Raji (cell line): ENCODE measurements around the gene TPPP2.

Experiments
- POLR2A ChIP-seq: IDR thresholded peaks from 2 replicates; pipeline ENCODE4 v1.6.1; 2011; ENCODE audit warnings: low read depth, low read length, control low read depth; ENCODE audit not compliant: insufficient read depth

The TPPP2 gene

DNA sequence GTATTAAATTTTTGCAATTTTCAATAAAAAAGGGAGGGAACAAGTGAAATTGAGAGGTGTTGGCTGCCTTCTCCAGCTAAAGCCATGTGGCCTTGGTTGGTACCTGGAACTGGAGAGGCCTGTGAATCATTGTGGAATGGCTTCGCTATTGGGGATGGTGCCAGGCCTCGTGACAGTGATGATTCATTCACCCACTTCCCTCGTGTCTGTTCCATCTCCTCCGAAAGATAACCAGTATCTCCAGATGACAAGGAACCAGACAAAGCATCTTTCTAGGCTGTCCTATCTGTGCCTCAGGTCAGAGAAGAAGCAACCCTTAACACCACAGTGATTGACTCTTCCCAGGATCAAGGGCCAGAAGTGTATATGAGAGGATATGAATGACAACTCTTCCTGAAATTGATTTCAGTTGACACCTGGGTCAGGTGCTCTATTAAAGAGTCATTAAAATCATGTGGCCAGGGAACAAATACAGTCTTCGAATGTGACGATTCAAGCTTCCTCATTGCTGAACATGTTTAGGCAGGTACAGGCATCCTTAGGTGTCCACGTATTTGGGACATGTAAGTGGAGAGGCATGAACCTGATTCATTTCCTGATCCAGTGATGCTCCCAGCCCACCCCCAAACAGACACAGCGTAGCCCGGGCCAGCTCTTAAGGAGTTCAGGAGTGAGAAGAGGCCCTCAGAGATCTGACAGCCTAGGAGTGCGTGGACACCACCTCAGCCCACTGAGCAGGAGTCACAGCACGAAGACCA, 11.8 kb downstream of the TPPP2 start, which contains the start of gene RNASE7:
TSS of gene RNASE7 (plus strand) at position 687 of the 758 bp plus-strand sequence. CDS start 631 bp downstream, outside the sequence.
- TF ChIP-seq POLR2A, result no peak

DNA sequence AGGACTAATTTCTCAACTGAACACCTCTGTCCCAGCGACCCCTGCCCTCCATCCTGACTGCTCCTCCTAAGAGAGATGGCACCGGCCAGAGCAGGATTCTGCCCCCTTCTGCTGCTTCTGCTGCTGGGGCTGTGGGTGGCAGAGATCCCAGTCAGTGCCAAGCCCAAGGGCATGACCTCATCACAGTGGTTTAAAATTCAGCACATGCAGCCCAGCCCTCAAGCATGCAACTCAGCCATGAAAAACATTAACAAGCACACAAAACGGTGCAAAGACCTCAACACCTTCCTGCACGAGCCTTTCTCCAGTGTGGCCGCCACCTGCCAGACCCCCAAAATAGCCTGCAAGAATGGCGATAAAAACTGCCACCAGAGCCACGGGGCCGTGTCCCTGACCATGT, 12.9 kb downstream of the TPPP2 start:
- no peak for TF ChIP-seq POLR2A

DNA sequence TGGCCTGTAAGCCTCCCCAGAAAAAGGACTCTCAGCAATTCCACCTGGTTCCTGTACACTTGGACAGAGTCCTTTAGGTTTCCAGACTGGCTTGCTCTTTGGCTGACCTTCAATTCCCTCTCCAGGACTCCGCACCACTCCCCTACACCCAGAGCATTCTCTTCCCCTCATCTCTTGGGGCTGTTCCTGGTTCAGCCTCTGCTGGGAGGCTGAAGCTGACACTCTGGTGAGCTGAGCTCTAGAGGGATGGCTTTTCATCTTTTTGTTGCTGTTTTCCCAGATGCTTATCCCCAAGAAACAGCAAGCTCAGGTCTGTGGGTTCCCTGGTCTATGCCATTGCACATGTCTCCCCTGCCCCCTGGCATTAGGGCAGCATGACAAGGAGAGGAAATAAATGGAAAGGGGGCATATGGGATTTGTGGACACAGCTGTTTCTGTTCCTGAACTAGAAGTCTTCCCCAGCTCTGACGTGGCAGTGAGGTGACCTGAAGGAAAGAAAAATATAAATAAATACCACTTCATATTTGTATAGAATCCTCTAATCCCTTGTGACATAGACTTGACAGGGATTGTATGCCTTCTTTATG, 13.5 kb downstream of the TPPP2 start:
- no peak for TF ChIP-seq POLR2A

DNA sequence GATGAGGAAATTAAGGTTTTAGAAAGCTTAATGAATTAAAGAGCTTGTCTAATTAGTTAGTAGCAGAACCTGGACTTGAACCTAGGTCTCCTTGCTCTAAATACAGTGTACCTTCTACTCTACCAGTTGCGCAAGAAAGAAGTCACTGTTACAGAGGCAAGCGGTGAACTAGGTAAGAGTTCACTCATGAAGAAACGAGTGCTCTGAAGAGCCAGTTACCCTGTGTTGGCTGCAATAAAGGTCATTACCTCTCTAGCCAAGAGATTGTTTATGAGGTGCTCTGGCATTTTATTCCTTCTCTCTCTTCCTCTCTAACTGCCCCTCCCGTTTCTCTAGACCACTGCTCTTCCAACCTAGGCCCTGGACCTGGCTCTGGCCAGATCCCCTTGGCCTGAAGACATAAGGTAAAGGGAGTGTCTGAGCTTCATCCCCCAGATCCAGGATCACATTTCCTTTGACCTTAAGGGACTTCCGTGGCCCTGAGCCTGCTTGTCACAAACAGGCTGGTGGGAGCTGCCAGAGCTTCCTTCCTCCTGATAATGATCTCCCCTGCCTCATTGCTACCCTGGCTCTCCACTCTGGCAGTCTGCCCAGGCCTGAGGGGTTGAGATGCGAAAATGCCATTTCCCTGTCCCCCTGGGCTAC, 14.1 kb downstream of the TPPP2 start:
- TF ChIP-seq POLR2A, result no peak

DNA sequence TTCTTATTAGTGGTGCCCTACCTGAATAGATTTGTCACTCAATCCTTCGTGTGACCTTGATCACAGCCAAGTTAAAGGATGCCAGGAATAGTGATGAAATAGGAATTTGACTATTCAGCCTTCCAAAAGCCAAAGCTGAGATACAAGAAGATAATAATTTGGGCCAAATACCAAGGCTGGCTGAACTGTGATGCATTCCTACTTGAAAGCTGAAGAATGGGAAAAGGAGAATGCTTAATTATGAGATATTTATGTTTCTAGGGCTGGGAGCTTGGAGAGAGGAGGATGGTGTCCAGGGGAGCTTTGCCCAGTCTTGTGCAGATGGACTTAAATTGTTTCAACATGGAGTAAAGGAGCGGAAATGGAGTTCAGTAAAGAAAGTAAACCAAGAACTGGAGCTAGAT, 17.4 kb downstream of the TPPP2 start:
- no peak for TF ChIP-seq POLR2A

DNA sequence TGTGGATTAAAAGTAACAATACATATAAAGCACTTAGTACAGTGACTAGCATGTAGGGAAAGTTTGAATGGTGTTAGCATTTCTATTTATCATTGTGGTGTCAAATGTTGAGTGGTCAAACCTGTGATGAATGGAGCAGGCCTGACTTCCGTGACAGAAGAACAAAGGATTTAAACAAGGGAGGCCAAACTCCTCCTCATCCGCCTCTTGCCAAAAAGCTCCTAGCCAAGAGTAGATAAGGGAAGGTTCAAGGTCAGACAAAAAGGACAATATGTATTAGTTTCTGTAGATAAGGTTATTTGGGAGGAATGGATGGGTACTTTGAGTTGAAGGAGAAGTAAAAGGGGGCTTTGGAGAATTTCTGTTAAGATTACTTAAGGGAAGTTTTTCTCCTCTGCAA, 18.6 kb downstream of the TPPP2 start:
- TF ChIP-seq POLR2A, result no peak

DNA sequence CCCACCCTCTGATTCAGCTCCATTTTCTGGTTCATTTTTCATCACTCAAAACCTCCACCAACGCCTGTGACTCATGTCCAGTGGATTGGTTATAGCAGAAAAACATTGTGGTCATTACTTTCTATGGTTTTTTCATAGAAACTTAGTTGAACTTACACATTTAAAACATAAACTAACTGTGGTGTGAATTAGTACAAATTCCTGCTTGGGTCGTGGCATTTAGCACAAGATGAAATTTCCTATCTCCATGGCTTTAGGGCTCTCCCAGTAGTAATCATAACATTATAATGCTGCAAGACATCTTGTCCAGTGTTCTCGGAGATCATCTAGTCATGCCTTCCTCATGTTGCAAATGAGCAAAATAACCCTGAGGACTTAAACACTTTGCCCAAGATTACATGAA, 19.3 kb downstream of the TPPP2 start:
- TF ChIP-seq POLR2A, result no peak

DNA sequence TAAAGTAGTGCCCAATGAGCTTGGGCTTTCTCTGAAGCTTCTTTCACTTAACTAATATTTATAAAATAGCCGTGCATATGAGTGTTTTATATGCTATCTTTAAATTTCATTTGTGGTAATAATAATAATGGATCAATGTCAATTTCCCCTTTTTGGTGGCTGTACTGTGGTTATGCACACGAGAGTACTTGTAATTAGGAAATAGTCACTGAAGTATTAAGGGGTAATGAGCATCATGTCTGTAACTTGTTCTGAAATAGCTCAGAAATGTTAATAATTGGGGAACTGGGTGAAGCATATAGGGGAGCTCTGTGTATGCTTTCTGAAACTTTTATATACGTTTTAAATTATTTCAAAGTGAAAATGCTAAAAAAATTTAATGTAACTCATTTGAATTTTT, 20.6 kb downstream of the TPPP2 start:
- TF ChIP-seq POLR2A, result no peak

DNA sequence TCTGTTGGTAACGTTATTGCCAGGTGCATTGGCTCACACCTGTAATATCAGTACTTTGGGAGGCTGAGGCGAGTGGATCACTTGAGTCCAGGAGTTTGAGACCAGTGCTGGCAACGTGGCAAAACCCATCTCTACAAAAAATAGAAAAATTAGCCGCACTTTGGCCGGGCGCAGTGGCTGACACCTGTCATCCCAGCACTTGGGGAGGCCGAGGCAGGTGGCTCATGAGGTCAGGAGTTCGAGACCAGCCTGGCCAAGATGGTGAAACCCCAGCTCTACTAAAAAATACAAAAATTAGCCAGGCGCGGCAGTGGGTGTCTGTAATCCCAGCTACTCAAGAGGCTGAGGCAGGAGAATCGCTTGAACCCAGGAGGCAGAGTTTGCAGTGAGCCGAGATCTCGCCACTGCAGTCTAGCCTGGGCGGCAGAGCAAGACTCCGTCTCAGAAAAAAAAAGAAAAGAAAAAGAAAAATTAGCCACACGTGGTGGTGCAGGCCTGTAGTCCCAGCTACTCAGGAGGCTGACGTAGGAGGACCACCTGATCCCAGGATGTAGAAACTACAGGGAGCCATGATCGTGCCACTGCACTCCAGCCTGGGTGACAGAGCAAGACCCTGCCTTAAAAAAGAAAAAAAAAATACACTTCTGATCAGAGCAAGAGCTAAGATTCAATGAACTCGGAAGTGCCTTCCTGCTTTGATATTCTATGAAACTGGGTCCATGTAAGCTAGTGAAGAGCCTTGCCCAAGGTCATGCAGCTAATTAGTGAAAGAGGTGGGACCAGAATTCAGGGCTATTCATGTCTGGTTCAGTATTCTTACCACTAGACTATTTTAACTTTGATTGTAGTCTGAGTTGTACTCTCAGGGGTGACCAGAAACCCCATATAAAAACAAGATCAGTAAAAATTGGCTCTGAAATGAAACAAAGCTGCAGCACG, 23.4 kb downstream of the TPPP2 start:
- no peak for TF ChIP-seq POLR2A

DNA sequence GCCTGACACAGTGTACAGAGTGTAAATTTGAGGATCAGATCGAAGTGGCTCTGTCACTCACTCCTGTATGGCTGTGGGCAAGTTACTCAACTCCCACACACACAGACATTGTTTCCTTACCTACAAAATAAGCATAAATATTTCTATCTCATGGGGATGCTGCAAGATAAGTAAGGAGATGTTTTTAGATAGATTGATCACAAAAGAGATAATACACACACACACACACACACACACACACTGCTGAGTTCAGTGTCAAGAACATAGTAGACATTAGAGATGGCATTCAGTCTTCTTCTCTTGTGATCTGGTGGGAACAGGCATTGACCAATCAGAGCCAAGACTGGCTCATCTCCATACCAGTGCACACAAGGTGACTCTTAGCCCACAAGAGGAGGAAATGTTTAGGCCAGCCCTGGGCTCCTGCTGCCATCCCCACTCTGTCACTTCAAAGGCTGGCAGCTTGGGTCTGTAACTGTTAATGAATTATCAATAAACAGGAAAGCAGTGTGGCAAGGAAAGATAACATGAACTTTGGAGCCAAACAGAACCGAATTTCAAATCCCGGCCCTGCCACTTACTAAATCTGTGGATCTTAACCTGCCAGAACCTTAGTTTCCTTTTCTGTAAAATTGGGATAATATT, 24.2 kb downstream of the TPPP2 start:
- TF ChIP-seq POLR2A, result no peak

DNA sequence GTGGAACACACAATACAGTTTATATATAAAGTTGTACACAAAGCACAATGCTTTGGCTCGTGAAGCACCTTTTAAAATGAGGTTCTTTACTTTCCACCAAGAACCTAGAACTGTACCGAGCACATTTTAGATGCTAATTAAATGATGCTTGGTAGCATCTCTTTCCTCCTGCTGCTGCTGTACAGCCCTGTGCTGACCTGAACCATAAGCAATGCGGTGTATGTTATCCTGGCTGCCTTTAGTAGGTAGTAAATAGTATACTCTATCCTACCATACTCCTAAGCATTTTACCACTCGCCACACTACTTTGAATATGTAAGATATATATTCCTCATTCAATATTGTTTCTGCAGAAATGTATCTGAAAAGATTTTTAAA, 24.7 kb downstream of the TPPP2 start:
- no peak for TF ChIP-seq POLR2A

DNA sequence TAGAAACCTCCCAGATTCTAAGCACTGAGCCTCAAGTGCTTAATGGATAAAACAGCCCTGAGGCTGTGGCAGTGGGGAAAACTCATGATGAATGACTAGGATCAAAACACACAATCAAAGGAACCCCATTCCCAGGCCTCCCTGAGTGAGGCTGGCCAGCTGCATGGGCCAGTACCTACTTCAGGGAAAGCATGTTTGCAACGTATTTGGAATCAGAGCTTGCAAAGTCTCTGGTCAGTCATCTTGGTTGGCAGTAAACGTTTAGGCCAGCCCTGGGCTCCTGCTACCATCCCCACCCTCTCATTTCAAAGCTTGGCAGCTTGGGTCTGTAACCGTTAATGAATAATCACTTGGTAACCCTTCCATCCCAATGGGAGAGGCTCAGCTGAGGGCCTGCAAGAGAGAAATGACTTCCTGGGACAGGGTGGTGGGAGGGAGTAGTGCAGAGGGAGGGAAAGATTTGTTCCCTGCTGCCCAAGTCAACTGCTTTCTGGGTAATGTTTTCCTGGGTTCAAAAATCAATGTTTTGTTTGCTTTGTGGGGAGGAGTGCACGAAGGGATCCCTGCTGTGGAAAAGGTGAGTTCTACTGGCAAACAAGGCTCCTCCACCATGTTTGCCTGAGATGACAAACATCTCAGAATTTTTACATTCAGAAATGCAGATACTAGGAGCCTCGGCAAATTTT, 25.6 kb downstream of the TPPP2 start:
- TF ChIP-seq POLR2A, result no peak

DNA sequence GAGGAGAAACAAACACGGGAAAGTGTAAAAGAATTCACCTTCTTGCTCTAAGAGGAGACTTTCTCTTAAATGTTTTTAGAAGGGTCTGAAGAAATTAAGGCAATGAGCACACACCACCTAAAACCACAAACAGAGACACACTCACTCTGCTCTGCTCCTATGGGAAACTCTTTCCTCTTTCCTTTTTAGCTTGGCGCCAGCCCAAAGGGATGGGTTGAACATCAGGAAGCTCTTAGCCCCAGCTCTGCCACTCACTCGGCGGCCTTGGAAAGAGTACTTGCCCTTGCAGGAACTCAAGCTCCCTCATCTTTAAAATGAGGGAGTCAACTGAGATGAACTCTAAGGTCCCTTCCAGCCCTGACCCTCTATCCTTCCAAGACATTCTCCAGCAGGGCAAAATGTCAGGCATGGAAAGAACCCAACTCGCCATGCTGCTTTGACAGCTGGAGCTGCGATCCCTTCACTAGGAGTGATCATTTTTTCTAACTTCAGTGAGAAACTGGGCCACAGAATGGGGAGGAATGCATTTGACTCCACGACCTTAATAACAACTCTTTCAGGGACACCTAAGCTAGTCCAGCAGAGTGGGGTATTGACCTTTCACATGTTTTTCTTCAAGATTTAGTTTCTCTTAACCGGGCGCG, 26.6 kb downstream of the TPPP2 start:
- no peak for TF ChIP-seq POLR2A

DNA sequence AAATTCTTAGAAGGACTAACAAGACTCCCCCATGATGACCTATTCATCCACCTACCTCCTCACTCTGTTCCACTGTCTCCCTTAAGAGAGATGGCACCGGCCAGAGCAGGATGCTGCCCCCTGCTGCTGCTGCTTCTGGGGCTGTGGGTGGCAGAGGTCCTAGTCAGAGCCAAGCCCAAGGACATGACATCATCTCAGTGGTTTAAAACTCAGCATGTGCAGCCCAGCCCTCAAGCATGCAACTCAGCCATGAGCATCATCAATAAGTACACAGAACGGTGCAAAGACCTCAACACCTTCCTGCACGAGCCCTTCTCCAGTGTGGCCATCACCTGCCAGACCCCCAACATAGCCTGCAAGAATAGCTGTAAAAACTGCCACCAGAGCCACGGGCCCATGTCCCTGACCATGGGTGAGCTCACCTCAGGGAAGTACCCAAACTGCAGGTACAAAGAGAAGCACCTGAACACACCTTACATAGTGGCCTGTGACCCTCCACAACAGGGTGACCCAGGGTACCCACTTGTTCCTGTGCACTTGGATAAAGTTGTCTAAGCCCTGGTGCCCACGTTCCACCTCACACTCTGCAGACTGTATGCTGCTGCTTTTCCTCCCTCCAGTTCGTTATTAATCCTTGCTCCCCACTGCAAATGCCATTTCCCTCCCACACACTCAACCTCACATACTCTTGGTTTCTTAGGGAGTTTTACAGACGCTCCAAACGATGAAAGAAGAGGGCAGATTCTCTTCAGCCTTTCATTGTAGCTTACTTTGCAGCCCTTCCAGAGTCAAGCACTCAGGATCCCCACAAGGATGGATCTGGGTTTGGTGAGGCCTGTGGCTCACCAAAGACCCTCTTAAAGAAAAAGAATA, 28.0 kb downstream of the TPPP2 start, which contains the start of gene RNASE8:
TSS of gene RNASE8 (plus strand) at position 20 of the 873 bp plus-strand sequence. CDS start at position 91, 71 bp downstream.
- TF ChIP-seq POLR2A, result no peak
